ENCODE data around the gene NLGN1.

DNA sequence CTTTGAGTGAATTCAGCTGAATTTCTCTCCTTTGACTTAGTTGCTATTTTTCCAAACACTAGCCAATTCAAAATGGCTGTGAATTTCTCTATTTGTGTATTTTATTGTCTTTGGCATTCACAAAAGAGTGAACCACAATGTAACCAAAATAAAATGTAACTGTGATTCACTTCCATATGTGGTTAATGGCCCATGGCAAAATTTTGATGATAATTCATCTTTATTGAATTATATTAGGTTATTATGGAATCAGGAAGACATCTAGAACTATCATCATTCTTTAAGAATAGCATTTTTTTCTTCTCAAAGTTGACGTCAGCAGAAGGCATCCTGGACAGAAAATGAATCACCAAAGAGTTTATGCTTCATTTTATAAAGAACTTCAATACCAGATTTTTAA lies 756.3 kb downstream of the NLGN1 start:
- TF ChIP-seq, protein P1, sequence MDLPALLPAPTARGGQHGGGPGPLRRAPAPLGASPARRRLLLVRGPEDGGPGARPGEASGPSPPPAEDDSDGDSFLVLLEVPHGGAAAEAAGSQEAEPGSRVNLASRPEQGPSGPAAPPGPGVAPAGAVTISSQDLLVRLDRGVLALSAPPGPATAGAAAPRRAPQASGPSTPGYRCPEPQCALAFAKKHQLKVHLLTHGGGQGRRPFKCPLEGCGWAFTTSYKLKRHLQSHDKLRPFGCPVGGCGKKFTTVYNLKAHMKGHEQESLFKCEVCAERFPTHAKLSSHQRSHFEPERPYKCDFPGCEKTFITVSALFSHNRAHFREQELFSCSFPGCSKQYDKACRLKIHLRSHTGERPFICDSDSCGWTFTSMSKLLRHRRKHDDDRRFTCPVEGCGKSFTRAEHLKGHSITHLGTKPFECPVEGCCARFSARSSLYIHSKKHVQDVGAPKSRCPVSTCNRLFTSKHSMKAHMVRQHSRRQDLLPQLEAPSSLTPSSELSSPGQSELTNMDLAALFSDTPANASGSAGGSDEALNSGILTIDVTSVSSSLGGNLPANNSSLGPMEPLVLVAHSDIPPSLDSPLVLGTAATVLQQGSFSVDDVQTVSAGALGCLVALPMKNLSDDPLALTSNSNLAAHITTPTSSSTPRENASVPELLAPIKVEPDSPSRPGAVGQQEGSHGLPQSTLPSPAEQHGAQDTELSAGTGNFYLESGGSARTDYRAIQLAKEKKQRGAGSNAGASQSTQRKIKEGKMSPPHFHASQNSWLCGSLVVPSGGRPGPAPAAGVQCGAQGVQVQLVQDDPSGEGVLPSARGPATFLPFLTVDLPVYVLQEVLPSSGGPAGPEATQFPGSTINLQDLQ (CRISPR knock-in tag; IDR thresholded peaks at IDR 0.05) = no peak
- no peak for TF ChIP-seq ZNF382 (CRISPR knock-in tag; IDR thresholded peaks at IDR 0.05; ENCODE audit: borderline replicate concordance)
- no peak for TF ChIP-seq RAD21 (CRISPR knock-in tag; IDR thresholded peaks at IDR 0.05)
- no peak for TF ChIP-seq ZFP36L2 (CRISPR knock-in tag; IDR thresholded peaks at IDR 0.05)
- TF ChIP-seq, protein P2, sequence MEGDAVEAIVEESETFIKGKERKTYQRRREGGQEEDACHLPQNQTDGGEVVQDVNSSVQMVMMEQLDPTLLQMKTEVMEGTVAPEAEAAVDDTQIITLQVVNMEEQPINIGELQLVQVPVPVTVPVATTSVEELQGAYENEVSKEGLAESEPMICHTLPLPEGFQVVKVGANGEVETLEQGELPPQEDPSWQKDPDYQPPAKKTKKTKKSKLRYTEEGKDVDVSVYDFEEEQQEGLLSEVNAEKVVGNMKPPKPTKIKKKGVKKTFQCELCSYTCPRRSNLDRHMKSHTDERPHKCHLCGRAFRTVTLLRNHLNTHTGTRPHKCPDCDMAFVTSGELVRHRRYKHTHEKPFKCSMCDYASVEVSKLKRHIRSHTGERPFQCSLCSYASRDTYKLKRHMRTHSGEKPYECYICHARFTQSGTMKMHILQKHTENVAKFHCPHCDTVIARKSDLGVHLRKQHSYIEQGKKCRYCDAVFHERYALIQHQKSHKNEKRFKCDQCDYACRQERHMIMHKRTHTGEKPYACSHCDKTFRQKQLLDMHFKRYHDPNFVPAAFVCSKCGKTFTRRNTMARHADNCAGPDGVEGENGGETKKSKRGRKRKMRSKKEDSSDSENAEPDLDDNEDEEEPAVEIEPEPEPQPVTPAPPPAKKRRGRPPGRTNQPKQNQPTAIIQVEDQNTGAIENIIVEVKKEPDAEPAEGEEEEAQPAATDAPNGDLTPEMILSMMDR (CRISPR knock-in tag; IDR thresholded peaks at IDR 0.05) = no peak
- no peak for TF ChIP-seq EHMT2 (IDR thresholded peaks at IDR 0.05; ENCODE audit: borderline replicate concordance, low read depth, low read length)
- TF ChIP-seq, protein P3, sequence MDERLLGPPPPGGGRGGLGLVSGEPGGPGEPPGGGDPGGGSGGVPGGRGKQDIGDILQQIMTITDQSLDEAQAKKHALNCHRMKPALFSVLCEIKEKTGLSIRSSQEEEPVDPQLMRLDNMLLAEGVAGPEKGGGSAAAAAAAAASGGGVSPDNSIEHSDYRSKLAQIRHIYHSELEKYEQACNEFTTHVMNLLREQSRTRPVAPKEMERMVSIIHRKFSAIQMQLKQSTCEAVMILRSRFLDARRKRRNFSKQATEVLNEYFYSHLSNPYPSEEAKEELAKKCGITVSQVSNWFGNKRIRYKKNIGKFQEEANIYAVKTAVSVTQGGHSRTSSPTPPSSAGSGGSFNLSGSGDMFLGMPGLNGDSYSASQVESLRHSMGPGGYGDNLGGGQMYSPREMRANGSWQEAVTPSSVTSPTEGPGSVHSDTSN (CRISPR knock-in tag; IDR thresholded peaks at IDR 0.05) = no peak
- TF ChIP-seq, protein P4, sequence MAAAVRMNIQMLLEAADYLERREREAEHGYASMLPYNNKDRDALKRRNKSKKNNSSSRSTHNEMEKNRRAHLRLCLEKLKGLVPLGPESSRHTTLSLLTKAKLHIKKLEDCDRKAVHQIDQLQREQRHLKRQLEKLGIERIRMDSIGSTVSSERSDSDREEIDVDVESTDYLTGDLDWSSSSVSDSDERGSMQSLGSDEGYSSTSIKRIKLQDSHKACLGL (CRISPR knock-in tag; IDR thresholded peaks at IDR 0.05) = no peak
